ENCODE measurements around the gene DCTN5. TPM values are rescaled to one million over a fixed set of nuclear protein-coding genes. Genes with fewer than 3 reads are reported as not detected.

DCTN5 gene
- total RNA-seq (10 to 100 TPM in 6 of 7 donors, 1 to 10 TPM in 1; 9.2 to 44.4 (median 34.6) TPM), polyA plus RNA-seq (10 to 100 TPM; 11.6 to 64.6 TPM)
- long read RNA-seq, donor 1, full-length matches to known transcripts = 41 of 53 reads
- long read RNA-seq, donor 1, partial matches to known transcripts = 1 of 53 reads
- long read RNA-seq, donor 1, other reads (novel, unspliced or antisense) = 11 of 53 reads
- long read RNA-seq, donor 2, full-length matches to known transcripts = 86 of 86 reads
- long read RNA-seq, donor 2, partial matches to known transcripts = 0 of 86 reads
- long read RNA-seq, donor 2, other reads (novel, unspliced or antisense) = 0 of 86 reads
- long read RNA-seq, donor 3, full-length matches to known transcripts = 29 of 33 reads
- long read RNA-seq, donor 3, partial matches to known transcripts = 2 of 33 reads
- long read RNA-seq, donor 3, other reads (novel, unspliced or antisense) = 2 of 33 reads

DNA sequence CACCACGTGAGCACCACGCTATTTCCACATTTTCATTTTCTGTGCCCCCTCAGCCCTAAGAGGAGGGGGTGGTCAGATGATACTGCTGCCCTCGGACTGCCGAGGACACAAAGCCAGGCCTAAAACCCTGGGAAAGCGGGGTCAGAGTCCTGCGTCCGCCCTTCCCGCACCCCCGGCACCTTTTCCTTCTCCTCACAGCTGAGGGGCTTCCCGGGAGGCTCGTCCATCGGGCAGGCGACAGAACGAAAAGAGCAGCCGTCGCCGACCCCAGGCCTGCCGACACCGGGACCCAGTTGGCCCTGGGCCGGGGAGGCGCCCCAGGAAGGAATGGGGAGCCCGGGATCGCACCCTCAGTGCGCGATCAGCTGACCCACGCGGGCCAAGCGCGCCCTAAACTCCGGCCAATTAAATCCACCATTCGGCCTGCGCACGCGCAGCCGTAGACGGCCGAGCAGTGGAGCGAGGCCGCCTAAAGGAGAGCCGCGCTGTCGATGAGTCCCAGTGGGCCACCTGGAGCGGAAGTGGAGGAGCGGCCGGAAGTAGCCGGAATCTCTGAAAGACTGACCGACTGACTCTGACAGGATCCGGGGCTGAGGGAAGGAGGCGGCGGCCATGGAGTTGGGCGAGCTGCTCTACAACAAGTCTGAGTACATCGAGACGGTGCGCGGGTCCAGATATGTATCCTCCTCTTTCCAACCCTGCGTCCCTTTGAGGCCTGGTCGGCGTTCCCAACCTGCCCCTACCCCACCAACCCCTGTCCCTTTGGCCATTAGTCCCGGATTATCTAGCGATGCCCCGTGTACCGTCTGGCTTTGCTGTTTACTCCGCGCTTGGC is at the start of gene DCTN5, which contains the start of gene PALB2:
Gene DCTN5, plus strand, starts transcription at position 536 of the 835 bp plus-strand sequence. Its CDS starts 77 bp downstream, at position 613.
Gene PALB2, minus strand, starts transcription at position 380 of the 835 bp plus-strand sequence. Its CDS starts 153 bp downstream, at position 227.
- Histone ChIP-seq H3K36me3 (no peaks in the 10 kb centered on the region), H3K4me3 (peak within 1 kb of the TSS; percentile 61), H3K9me3 (no peaks in the 10 kb centered on the region), H3K27me3 (no peaks in the 10 kb centered on the region), H3K4me1 (ENCODE audit: insufficient read depth) (peaks cover 9% of the 10 kb centered on the region), H3K27ac (peak within 1 kb of the TSS; percentile 55 to 56)
- DNase-seq = peak; percentile 84 to 93 (median 88)
- no peak for TF ChIP-seq CTCF (IDR thresholded peaks at IDR 0.05)
- TF ChIP-seq EP300 (IDR thresholded peaks at IDR 0.05) = no peak
- TF ChIP-seq POLR2A (IDR thresholded peaks at IDR 0.05) = no peak
- 0% methylated on average over 58 to 64 of the region's 64 CpGs for WGBS, 3 donors
- intact Hi-C loops (cut with DNase I) = no loop called here

DNA sequence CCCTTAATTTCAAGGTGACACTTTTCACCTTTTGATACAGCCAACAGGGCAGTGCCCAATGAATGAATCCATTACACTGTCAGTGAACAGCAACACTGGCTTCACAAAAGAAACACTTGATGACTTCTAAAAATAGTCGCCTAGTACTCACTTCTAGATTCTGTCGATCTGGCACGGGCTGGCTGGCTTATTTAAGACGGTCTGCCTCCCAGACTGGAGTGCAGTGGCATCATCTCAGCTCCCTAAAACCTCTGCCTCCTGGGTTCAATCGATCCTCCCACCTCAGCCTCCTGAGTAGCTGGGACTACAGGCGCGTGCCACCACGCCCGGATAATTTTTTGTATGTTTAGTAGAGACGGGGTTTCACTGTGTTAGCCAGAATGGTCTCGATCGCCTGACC is 47.1 kb upstream of the DCTN5 start:
- WGBS, 3 donors = 93 to 97% (median 94%) methylated on average over 12 of the region's 12 CpGs
- Histone ChIP-seq H3K4me1 (ENCODE audit: insufficient read depth) (peaks cover 7% of the 10 kb centered on the region), H3K4me3 (no peak overlapping the region), H3K9me3 (no peaks in the 10 kb centered on the region), H3K27me3 (no peaks in the 10 kb centered on the region), H3K27ac (no peak overlapping the region), H3K36me3 (no peaks in the 10 kb centered on the region)
- no peak for TF ChIP-seq CTCF (IDR thresholded peaks at IDR 0.05)
- TF ChIP-seq EP300 (IDR thresholded peaks at IDR 0.05) = no peak
- no peak for TF ChIP-seq POLR2A (IDR thresholded peaks at IDR 0.05)
- no peak for DNase-seq
- intact Hi-C loops (cut with DNase I) = no loop called here

DNA sequence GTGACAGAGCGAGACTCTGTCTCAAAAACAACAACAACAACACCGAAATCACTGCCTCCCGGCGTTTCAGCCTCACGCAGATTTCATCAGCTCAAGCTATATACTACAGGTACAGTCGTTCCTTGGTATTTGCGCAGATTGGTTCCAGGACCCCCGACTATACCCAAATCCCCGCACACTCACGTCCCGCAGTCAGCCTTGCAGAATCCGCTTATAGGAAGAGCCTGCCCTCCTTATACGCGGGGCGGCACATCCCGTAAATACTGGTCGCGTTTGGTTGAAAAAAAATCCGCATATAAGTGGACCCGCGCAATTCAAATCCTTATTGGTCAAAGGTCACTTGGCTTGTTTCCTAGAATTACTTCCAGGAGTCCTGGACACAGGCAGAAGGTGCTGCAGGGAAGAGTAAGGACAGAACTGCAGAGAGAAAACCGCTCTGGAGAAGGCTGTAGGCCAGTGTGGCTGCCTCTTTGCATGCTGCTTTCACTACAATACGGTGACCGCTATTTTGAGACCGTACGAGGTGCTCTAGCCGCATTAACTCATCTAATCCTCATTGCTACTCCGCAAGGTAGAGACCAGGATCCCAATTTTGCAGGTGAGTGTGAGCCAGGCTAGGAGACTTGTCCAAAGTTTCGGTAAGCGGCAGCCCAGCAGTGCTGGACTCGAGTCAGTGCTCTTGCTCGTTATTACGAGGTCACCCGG is 45.9 kb upstream of the DCTN5 start:
- intact Hi-C loops (cut with DNase I) = no loop called here
- H3K4me3 ChIP-seq = peak overlapping the region; percentile 99
- H3K27ac ChIP-seq = peak overlapping the region; percentile 57 to 87
- 13 to 18% (median 17%) methylated on average over 34 of the region's 34 CpGs for WGBS, 3 donors
- TF ChIP-seq POLR2A (IDR thresholded peaks at IDR 0.05) (no peak), CTCF (IDR thresholded peaks at IDR 0.05) (no peak), EP300 (IDR thresholded peaks at IDR 0.05) (no peak)
- peaks cover 7% of the 10 kb centered on the region for H3K4me1 ChIP-seq (ENCODE audit: insufficient read depth)
- no peak for DNase-seq
- no peaks in the 10 kb centered on the region for H3K36me3 ChIP-seq
- no peaks in the 10 kb centered on the region for H3K27me3 ChIP-seq
- no peaks in the 10 kb centered on the region for H3K9me3 ChIP-seq
